Esophagus squamous epithelium (tissue), 5 donors: ENCODE measurements around the gene NRXN3. TPM values are rescaled to one million over a fixed set of nuclear protein-coding genes. Genes with fewer than 3 reads are reported as not detected.

ENCODE experiments used
- DNase-seq: peaks from one replicate; lab custom pipeline; 2025; lab: John Stamatoyannopoulos, UW
- H3K27ac ChIP-seq, 4 donors: fragments of 200-600 bp; sonication (generic); one replicate each; pipeline ENCODE4 v1.5.1; 2016 to 2019; ENCODE audit warnings: mild to moderate bottlenecking in 1 of 4
- H3K27me3 ChIP-seq, 4 donors: fragments of 200-600 bp; sonication (generic); 1 replicate in 3 of 4; 2 replicates in 1 of 4; pipeline versions ENCODE4 v1.5.1 to v1.6.0; 2017 to 2021; ENCODE audit warnings: antibody characterized with exemption in 1 of 4
- H3K36me3 ChIP-seq, 3 donors: fragments of 200-600 bp; sonication (generic); one replicate each; pipeline ENCODE4 v1.5.1; 2016 to 2019
- H3K4me1 ChIP-seq, 3 donors: fragments of 200-600 bp; sonication (generic); one replicate each; pipeline ENCODE4 v1.5.1; 2017 to 2019
- H3K4me3 ChIP-seq, 4 donors: fragments of 200-600 bp; sonication (generic); 1 replicate in 3 of 4; 2 replicates in 1 of 4; pipeline ENCODE4 v1.5.1; 2016 to 2019; ENCODE audit warnings: mild to moderate bottlenecking in 2 of 4, moderate library complexity in 1 of 4
- H3K9me3 ChIP-seq, 3 donors: fragments of 200-600 bp; sonication (generic); one replicate each; pipeline ENCODE4 v1.5.1; 2016 to 2019
- POLR2A ChIP-seq, 4 donors: fragments of 450-650 bp; IDR thresholded peaks; one replicate each; pipeline ENCODE4 v1.6.1; 2017; ENCODE audit warnings: antibody characterized with exemption in 4 of 4, mild to moderate bottlenecking in 4 of 4, moderate library complexity in 3 of 4
- WGBS, 2 donors: methylation state at CpG; one replicate each; pipeline ENCODE4 v1.1.5; 2018; 5-methylcytosine and 5-hydroxymethylcytosine counted together
- intact Hi-C: fragments of 100-400 bp; cut with DNase I; formaldehyde crosslinking; loops from one replicate; pipeline ENCODE4 v1.15.0; 2022
- total RNA-seq, 4 donors: library from RNA; depleted of rRNA; stranded (reverse); fragments of >200 nt; gene quantifications; one replicate each; pipeline ENCODE4 v1.1.0, GENCODE V29; 2016
- TF ChIP-seq, protein P1 (sequence below), 6 experiments: fragments of 450-650 bp in 4 of 6; fragments of 200-600 bp in 2 of 6; sonication (generic) in 2 of 6; IDR thresholded peaks; one replicate each; pipeline ENCODE4 v1.5.1; 2016 to 2019; ENCODE audit warnings: antibody characterized with exemption in 6 of 6, mild to moderate bottlenecking in 4 of 6, moderate library complexity in 4 of 6
- donor health status: DM: yes; HTN: yes; CAD: no.

NRXN3 gene
- total RNA-seq, 4 donors from 2014 or later, result 0.30 to 15.8 (median 1.5) TPM

DNA sequence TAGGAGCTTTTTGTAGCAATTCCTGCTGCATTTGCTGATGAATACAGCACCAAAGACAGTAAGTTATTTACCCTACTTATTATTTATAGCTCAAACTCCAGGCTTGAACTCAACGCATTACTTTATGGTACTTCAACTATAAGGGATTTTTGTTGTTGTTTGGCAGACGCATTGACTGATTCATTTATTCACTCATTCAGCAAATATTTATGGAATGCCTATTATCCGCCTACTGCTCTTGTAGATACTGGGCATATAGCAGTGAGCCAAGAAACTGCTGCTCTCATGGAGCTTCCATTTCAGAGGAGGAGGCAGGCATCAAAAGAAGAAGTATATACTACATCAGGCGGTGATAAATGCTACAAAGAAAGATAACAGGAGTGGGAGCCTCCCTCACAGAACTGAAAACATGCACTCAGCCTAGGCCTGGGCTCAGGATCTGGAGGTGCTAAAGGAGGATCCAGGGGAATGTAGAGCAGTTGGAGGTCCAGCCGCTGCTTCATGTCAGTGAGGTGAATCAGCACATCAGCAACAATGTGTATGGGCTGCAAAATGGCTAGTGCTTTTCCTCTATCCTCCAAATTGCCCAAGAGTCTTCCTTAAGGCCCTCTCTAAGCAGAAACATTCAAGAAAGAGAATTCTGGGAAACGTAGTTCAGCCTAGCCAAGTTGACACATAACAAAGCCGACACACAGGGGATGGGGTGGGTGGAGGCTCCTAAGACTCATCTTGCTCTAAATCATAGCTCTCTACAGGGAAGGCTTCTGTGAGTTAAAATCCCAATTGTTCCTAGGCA, 157.5 kb downstream of the NRXN3 start:
- Histone ChIP-seq H3K36me3 (no peaks in the 10 kb centered on the region), H3K4me3 (no peak overlapping the region), H3K4me1 (no peaks in the 10 kb centered on the region), H3K27ac (no peak overlapping the region), H3K9me3 (no peaks in the 10 kb centered on the region), H3K27me3 (no peaks in the 10 kb centered on the region)
- TF ChIP-seq, protein P1, sequence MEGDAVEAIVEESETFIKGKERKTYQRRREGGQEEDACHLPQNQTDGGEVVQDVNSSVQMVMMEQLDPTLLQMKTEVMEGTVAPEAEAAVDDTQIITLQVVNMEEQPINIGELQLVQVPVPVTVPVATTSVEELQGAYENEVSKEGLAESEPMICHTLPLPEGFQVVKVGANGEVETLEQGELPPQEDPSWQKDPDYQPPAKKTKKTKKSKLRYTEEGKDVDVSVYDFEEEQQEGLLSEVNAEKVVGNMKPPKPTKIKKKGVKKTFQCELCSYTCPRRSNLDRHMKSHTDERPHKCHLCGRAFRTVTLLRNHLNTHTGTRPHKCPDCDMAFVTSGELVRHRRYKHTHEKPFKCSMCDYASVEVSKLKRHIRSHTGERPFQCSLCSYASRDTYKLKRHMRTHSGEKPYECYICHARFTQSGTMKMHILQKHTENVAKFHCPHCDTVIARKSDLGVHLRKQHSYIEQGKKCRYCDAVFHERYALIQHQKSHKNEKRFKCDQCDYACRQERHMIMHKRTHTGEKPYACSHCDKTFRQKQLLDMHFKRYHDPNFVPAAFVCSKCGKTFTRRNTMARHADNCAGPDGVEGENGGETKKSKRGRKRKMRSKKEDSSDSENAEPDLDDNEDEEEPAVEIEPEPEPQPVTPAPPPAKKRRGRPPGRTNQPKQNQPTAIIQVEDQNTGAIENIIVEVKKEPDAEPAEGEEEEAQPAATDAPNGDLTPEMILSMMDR (IDR thresholded peaks at IDR 0.05), result no peak
- TF ChIP-seq POLR2A (IDR thresholded peaks at IDR 0.05), result no peak
- DNase-seq, result no peak
- WGBS, 2 donors, result 75 to 76% methylated on average over 7 of the region's 7 CpGs
- intact Hi-C loops, result no loop called here

DNA sequence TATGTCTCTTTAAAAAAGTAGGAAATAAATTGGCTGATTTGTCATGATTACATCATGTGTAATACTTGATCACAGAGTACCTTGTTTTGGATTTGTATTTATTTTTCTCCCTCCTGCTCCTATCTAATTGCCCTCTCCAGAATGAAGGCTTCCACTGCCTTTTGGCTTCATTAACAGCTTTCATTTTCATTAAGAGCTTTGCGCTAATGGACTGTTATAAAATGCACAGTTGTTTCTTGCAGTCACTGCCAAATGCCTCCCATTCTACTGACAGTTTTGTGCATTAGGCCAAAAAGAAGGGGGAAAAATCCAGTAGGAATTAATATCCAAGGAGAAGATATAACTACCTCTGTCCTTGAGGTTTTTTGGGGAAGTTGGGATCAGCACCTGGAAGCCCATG, 159.2 kb downstream of the NRXN3 start:
- TF ChIP-seq, protein P1 (IDR thresholded peaks at IDR 0.05), result no peak
- TF ChIP-seq POLR2A (IDR thresholded peaks at IDR 0.05), result no peak

DNA sequence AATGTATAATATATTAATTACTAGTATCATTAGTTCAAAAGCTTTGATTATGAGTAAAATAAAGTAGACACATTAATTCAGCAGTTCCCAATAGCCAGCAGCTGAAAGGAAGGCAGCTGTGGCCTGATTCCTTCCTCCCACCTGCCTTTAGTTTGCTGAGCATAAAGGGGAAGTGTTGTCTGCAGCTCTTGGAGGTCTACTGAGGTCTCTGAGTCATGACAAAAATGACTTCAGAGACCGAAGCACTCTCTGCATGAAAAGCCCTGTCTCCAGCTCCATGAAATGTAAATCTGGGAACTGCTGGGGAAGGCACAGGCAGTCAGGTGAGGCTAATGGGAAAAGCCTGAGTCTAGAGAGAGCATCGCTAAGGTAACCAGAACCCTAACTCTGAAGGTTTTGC, 165.4 kb downstream of the NRXN3 start:
- Histone ChIP-seq H3K36me3 (no peaks in the 10 kb centered on the region), H3K4me3 (no peak overlapping the region), H3K27ac (no peak overlapping the region), H3K27me3 (no peaks in the 10 kb centered on the region), H3K9me3 (no peaks in the 10 kb centered on the region), H3K4me1 (no peaks in the 10 kb centered on the region)
- intact Hi-C loops, result no loop called here
- no peak for TF ChIP-seq POLR2A (IDR thresholded peaks at IDR 0.05)
- TF ChIP-seq, protein P1 (IDR thresholded peaks at IDR 0.05), result no peak
- no peak for DNase-seq
- WGBS, 2 donors, result 64 to 70% methylated on average over 2 of the region's 2 CpGs

More for the DNA sequence above, 159.2 kb downstream of the NRXN3 start:
- no peak for DNase-seq
- intact Hi-C loops, result no loop called here
- Histone ChIP-seq H3K9me3 (no peaks in the 10 kb centered on the region), H3K27me3 (no peaks in the 10 kb centered on the region), H3K36me3 (no peaks in the 10 kb centered on the region), H3K27ac (no peak overlapping the region), H3K4me3 (no peak overlapping the region), H3K4me1 (no peaks in the 10 kb centered on the region)
- WGBS, 2 donors, result 61 to 89% methylated on average over 1 of the region's 1 CpG

DNA sequence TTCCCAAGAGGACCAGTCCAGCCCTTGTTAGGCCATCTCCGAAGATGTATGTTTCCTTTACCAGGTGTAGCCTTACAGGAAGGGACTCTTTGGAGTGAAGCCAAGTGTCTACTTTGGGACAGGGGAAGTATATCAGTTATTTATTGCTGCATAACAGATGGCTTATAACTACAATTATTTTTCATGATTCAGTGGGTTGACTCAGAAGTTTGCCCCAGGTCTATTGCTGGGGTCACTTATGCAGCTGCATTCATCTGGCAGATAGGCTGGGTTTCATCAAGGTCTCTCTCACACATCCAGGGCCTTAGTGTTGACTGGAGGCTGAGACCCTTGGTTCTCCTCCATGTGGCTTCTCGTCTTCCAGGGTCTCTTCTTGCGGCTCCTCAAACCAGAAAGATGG, 170.1 kb downstream of the NRXN3 start:
- TF ChIP-seq, protein P1 (IDR thresholded peaks at IDR 0.05), result no peak
- TF ChIP-seq POLR2A (IDR thresholded peaks at IDR 0.05), result no peak
- Histone ChIP-seq H3K36me3 (no peaks in the 10 kb centered on the region), H3K27me3 (no peaks in the 10 kb centered on the region), H3K4me1 (no peaks in the 10 kb centered on the region), H3K27ac (no peak overlapping the region), H3K4me3 (no peak overlapping the region), H3K9me3 (no peaks in the 10 kb centered on the region)
- no peak for DNase-seq
- intact Hi-C loops, result no loop called here
- 50 to 71% methylated on average over 1 to 2 of the region's 3 CpGs for WGBS, 2 donors

DNA sequence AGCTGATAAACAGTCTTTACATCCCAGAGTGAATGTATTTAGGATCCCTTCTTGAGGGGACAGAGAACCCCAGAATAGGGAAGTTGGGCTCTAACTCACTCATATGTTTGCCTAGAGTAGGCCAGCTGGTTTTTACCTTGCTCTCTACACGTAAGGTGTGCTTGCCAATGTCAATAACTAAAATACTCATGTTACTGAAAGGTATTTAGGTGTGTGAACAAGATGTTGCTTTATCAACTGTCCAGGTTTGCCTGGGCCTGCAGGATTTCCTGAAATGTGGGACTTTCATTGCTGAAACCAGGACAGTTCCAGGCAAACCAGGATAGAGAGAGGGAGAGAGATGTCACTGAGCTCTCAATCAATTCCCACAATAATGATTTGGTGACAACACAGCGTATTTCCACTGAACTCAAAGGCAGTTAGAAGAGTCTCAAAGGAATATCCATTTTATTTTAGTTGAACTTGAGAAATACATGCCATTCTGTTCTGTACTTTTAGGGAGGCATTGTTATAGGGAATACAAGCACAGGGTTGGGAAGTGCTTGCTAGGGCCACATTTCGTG, 171.7 kb downstream of the NRXN3 start:
- H3K27me3 ChIP-seq, result no peaks in the 10 kb centered on the region
- H3K9me3 ChIP-seq, result no peaks in the 10 kb centered on the region
- TF ChIP-seq, protein P1 (IDR thresholded peaks at IDR 0.05), result no peak
- no peak for TF ChIP-seq POLR2A (IDR thresholded peaks at IDR 0.05)
- intact Hi-C loops, result no loop called here
- 45 to 50% methylated on average over 3 of the region's 3 CpGs for WGBS, 2 donors
- no peak overlapping the region for H3K27ac ChIP-seq
- no peaks in the 10 kb centered on the region for H3K36me3 ChIP-seq
- no peaks in the 10 kb centered on the region for H3K4me1 ChIP-seq
- no peak for DNase-seq
- no peak overlapping the region for H3K4me3 ChIP-seq
